Epithelial cell of proximal tubule (primary cell): Measurements from ENCODE around the gene ZNF814. TPM values are rescaled to one million over a fixed set of nuclear protein-coding genes. Genes with fewer than 3 reads are reported as not detected.
"Not testable (repeated sequence)": the region's sequence is repeated elsewhere in the genome, so short reads cannot be mapped to it uniquely, and the experiment has no call there.

Source experiments
- DNase-seq: peaks from one replicate; pipeline ENCODE4 v3.0.0-alpha.2; 2011; ENCODE audit warnings: low read depth
- H3K4me3 ChIP-seq: 2 replicates; pipeline ENCODE4 v1.5.1; 2011; ENCODE audit warnings: low read depth, mild to moderate bottlenecking, low read length
- total RNA-seq: library from RNA; depleted of rRNA; stranded (reverse); fragments of >200 nt; gene quantifications from 2 replicates; pipeline ENCODE4 v1.2.3, GENCODE V29; 2015
- TF ChIP-seq, protein P1 (sequence below): conservative IDR thresholded peaks from 2 replicates; pipeline ENCODE4 v1.5.1; 2012; ENCODE audit warnings: low read depth, mild to moderate bottlenecking, low read length

Gene ZNF814
- total RNA-seq, 1 donor from 2014 or later, result 16.9 TPM

DNA sequence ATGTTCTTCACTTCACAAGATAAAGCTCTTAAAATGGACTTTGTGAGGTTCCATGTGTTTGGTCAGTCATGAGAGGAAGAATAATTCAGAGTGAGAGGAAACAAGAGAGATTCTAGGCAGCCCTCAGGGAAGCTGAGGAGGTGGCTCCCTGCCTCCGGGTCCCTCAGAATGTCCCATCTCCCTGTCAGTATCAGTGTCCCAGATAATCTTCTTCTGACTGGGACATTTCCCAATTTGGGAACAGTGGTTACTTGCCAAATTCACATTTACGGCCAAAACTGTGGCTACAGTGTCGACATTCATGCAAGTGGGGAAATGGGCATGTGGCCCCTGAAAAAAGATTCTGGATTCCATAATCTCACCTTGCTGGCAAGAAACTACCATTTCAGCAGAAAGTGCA is 18.6 kb upstream of the ZNF814 start:
- DNase-seq, result no peak
- H3K4me3 ChIP-seq, result no peak overlapping the region
- TF ChIP-seq, protein P1, sequence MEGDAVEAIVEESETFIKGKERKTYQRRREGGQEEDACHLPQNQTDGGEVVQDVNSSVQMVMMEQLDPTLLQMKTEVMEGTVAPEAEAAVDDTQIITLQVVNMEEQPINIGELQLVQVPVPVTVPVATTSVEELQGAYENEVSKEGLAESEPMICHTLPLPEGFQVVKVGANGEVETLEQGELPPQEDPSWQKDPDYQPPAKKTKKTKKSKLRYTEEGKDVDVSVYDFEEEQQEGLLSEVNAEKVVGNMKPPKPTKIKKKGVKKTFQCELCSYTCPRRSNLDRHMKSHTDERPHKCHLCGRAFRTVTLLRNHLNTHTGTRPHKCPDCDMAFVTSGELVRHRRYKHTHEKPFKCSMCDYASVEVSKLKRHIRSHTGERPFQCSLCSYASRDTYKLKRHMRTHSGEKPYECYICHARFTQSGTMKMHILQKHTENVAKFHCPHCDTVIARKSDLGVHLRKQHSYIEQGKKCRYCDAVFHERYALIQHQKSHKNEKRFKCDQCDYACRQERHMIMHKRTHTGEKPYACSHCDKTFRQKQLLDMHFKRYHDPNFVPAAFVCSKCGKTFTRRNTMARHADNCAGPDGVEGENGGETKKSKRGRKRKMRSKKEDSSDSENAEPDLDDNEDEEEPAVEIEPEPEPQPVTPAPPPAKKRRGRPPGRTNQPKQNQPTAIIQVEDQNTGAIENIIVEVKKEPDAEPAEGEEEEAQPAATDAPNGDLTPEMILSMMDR, result no peak

DNA sequence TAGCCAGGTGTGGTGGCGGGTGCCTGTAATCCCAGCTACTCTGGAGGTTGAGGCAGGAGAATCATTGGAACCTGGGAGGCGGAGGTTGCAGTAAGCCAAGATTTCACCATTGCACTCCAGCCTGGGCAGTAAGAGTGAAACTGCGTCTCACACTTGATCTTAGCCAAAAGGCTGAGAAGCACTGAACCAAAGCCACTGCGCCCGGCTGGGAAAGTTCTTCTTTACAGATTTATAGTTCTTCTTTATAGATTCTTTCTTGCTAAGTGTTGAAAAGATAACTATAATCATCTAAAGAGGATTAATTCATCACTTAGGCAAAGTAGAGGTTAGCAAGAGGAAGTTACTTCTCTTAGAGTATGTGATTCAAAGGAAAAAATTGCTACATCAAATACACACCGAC is 16.4 kb upstream of the ZNF814 start:
- H3K4me3 ChIP-seq, result no peak overlapping the region
- TF ChIP-seq, protein P1, result no peak
- no peak for DNase-seq

GRCh38 chr19:57903618-57904184 is 14.9 kb upstream of the ZNF814 start:
- no peak for DNase-seq
- no peak overlapping the region for H3K4me3 ChIP-seq
- TF ChIP-seq, protein P1, result no peak

DNA sequence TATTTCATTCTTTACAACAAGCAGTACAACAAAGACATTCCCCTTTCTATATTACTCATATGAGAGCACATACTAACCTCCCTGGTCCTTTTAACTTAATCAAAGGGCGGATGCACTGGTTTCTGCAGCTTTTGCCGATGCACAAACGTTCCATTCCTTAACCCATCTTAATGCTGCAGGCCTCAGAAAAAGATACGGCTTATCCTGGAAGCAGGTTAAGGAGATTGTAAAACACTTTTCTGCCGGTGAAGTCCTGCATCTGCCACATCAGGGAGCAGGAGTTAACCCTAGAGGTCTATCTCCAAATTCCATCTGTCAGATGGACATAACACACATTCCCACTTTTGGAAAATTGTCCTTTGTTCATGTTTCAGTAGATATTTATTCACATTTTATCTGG is 11.5 kb upstream of the ZNF814 start:
- DNase-seq, result no peak
- TF ChIP-seq, protein P1, result no peak
- H3K4me3 ChIP-seq, result no peak overlapping the region

- not testable (repeated sequence) for H3K4me3 ChIP-seq, DNase-seq
Measured at GRCh38 chr19:57890706-57891105, 1.9 kb upstream of the ZNF814 start.

GRCh38 chr19:57888107-57888559 is 704 bp downstream of the ZNF814 start:
- DNase-seq, result no peak
- H3K4me3 ChIP-seq, result peak overlapping the region; percentile 73
- TF ChIP-seq, protein P1, result no peak

GRCh38 chr19:57887195-57887941 is 1.5 kb downstream of the ZNF814 start:
- DNase-seq, result no peak

More at GRCh38 chr19:57887195-57887941, 1.5 kb downstream of the ZNF814 start:
- peak overlapping the region; percentile 73 for H3K4me3 ChIP-seq
- TF ChIP-seq, protein P1, result peak; percentile 4
